ENCODE measurements around the gene LRRC1.

GRCh38 chr6:53799340-53799739 is 4.5 kb downstream of the LRRC1 start:
- TF ChIP-seq CTCF (conservative IDR thresholded peaks at IDR 0.05; ENCODE audit: low read depth in 2 of 2), result no peak
- TF ChIP-seq STAT1 (IDR thresholded peaks at IDR 0.05; ENCODE audit: unreplicated experiment), result no peak
- no peak for TF ChIP-seq POLR2AphosphoS5 (IDR thresholded peaks at IDR 0.05; ENCODE audit: low read depth)
- TF ChIP-seq ZNF114 (CRISPR knock-in tag; IDR thresholded peaks at IDR 0.05), result no peak
- TF ChIP-seq JUNB (IDR thresholded peaks at IDR 0.05; ENCODE audit: unreplicated experiment), result no peak
